Upper lobe of left lung (tissue), 4 donors: Measurements from ENCODE around the gene DMD.

Experiments used
- CTCF ChIP-seq, 6 experiments: fragments of 450-650 bp in 4 of 6; fragments of 200-600 bp in 2 of 6; sonication (generic) in 2 of 6; IDR thresholded peaks; one replicate each; pipeline ENCODE4 v1.5.1; 2016 to 2019; ENCODE audit warnings: antibody characterized with exemption in 6 of 6
- EP300 ChIP-seq, 4 donors: sonication (generic); formaldehyde crosslinking; IDR thresholded peaks; one replicate each; pipeline ENCODE4 v1.5.1; 2017; ENCODE audit warnings: antibody characterized with exemption in 4 of 4, control low read depth in 2 of 4
- POLR2A ChIP-seq, 4 donors: fragments of 450-650 bp; IDR thresholded peaks; one replicate each; pipeline ENCODE4 v1.5.1; 2016 to 2017; ENCODE audit warnings: antibody characterized with exemption in 4 of 4, mild to moderate bottlenecking in 2 of 4
- POLR2AphosphoS5 ChIP-seq, 2 donors: sonication (generic); formaldehyde crosslinking; IDR thresholded peaks; one replicate each; pipeline ENCODE4 v1.5.1; 2017; ENCODE audit warnings: antibody characterized with exemption in 2 of 2

- TF ChIP-seq CTCF (IDR thresholded peaks at IDR 0.05) (no peak), POLR2A (IDR thresholded peaks at IDR 0.05) (no peak), EP300 (IDR thresholded peaks at IDR 0.05) (no peak), POLR2AphosphoS5 (IDR thresholded peaks at IDR 0.05) (no peak)
Measured at GRCh38 chrX:33086886-33087285, 124.5 kb downstream of the DMD start.
